NCI-H2196 (cell line): ENCODE results near the gene SPECC1L.

Source experiments
- DNase-seq: peaks from one replicate; lab custom pipeline; 2025; ENCODE audit not compliant: unreplicated experiment; lab: John Stamatoyannopoulos, UW

SPECC1L gene

GRCh38 chr22:24463071-24463760, 192.6 kb downstream of the SPECC1L start:
- DNase-seq, result no peak

DNA sequence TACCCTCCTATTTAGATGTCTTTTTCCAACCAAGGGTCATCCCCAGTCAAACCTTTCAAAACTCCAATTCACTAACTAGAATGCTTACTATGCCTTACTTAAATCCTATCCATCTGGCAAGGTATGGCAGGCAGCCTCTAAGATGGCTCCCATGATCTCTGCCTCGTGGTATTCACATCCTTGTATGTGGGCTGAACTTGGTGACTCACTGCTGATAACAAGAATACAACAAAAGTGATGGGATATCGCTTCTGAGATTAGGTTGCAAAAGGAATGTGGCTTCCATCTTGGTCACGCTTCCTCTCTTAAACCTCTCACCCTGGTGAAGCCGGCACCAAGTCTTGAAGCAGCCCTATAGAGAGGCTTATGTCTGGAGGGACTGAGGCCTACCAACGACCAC, 194.9 kb downstream of the SPECC1L start:
- no peak for DNase-seq

DNA sequence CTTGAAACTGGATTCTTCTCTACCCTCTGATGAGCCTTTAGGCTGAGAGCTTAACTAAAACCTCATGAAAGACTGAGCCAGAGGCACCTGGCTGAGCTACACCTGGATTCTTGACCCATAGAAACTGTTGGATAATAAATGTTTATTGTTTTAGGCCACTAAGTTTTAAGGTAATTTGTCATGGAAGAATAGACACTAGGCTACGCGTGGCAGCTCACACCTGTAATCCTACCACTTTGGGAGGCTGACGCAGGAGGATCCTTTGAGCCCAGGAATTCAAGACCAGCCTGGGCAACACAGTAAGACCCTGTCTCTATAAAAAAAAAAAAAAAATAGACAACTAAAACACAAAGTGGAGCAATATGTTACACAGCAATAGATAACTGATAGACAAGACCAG, 195.3 kb downstream of the SPECC1L start:
- no peak for DNase-seq

DNA sequence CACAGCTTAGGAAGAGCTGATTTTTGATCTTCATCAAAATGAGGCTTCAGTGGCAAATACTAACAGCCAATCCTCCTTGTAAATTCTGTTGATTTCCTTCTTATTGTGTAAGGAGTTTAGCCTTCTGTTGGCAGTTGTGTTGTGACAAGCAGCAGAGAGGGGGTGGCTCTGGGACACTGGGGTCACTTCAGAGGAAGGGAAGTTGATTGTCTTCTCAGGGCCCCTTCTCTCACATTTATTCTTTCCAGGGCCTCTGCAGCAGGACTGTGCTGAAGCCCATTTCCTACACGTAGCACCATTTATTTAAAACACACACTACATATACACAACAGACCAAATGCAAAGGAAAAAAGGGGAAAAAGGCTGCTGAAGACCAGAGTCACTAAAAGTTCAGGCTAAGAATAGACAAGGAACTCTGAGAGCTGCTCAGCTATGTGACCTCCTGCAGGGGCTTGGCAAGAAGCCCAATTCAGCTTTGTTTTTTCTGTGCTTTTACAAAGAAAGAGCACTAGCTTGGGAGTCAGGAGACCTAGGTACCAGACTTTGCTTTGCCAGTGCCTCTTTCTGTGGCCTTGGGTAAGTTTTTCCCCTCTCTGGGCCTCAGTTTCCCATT, 196.2 kb downstream of the SPECC1L start:
- no peak for DNase-seq

GRCh38 chr22:24467340-24467739, 196.7 kb downstream of the SPECC1L start:
- no peak for DNase-seq
